SU-DHL-6 (cell line): ENCODE data around the gene IMPACT.

Source experiments
- H2AFZ ChIP-seq: fragments of 200-600 bp; sonication (generic); 2 replicates; pipeline ENCODE4 v1.6.1; 2014; ENCODE audit warnings: low read depth, mild to moderate bottlenecking, moderate library complexity, mixed read lengths, antibody characterized with exemption, low read length; ENCODE audit not compliant: severe bottlenecking
- H3F3A ChIP-seq: fragments of 200-600 bp; shearing (Covaris generic); 2 replicates; pipeline ENCODE4 v1.6.0; 2016; ENCODE audit warnings: antibody characterized with exemption, mild to moderate bottlenecking; ENCODE audit not compliant: insufficient read depth
- H3K27ac ChIP-seq: fragments of 200-600 bp; sonication (generic); 2 replicates; pipeline ENCODE4 v1.5.1; 2016; ENCODE audit warnings: low read depth, mild to moderate bottlenecking, low read length, moderate library complexity, mixed read lengths
- H3K27me3 ChIP-seq: fragments of 200-600 bp; sonication (generic), shearing (Covaris generic); 2 replicates; pipeline ENCODE4 v1.6.0; 2014; ENCODE audit warnings: mild to moderate bottlenecking, low read length
- H3K36me3 ChIP-seq: fragments of 200-600 bp; sonication (generic); 2 replicates; pipeline ENCODE4 v1.6.1; 2014; ENCODE audit warnings: mild to moderate bottlenecking, low read length, mixed read lengths
- H3K4me2 ChIP-seq: fragments of 300-600, 200-600 bp; shearing (Covaris generic), sonication (generic); 2 replicates; pipeline ENCODE4 v1.6.0; 2014; ENCODE audit warnings: low read length, low read depth, mild to moderate bottlenecking; ENCODE audit not compliant: poor library complexity, severe bottlenecking
- H3K4me3 ChIP-seq: fragments of 200-600 bp; sonication (generic); 2 replicates; pipeline ENCODE4 v1.5.1; 2014; ENCODE audit warnings: antibody characterized with exemption, low read length, mild to moderate bottlenecking, mixed read lengths; ENCODE audit not compliant: insufficient read depth, poor library complexity, severe bottlenecking
- H3K79me2 ChIP-seq: fragments of 200-600 bp; sonication (generic); 2 replicates; pipeline ENCODE4 v1.6.1; 2014; ENCODE audit warnings: mild to moderate bottlenecking, low read length, moderate library complexity; ENCODE audit not compliant: insufficient read depth
- H3K9ac ChIP-seq: fragments of 200-600 bp; sonication (generic); 2 replicates; pipeline ENCODE4 v1.7.0; 2014; ENCODE audit warnings: mild to moderate bottlenecking, low read length
- H3K9me2 ChIP-seq: fragments of 200-600 bp; sonication (generic); replicated peaks from 2 replicates; pipeline ENCODE4 v1.6.1; 2014; ENCODE audit warnings: low read length; ENCODE audit not compliant: insufficient read depth
- H3K9me3 ChIP-seq: fragments of 200-600 bp; sonication (generic); 2 replicates; pipeline ENCODE4 v1.6.1; 2014; ENCODE audit warnings: low read length, mixed read lengths; ENCODE audit not compliant: insufficient read depth
- H4K20me1 ChIP-seq: fragments of 200-600 bp; sonication (generic); 2 replicates; pipeline ENCODE4 v1.6.1; 2014; ENCODE audit warnings: low read depth, mild to moderate bottlenecking, antibody characterized with exemption, low read length, moderate library complexity, mixed read lengths
- CTCF ChIP-seq: fragments of 200-600 bp; sonication (generic); IDR thresholded peaks from one replicate; pipeline ENCODE4 v1.5.1; 2017; ENCODE audit warnings: antibody characterized with exemption, mild to moderate bottlenecking, low read length, moderate library complexity; ENCODE audit not compliant: insufficient read depth, poor library complexity, severe bottlenecking
- EZH2phosphoT487 ChIP-seq: fragments of 200-600 bp; sonication (generic), shearing (Covaris generic); conservative IDR thresholded peaks from 2 replicates; pipeline ENCODE4 v1.6.1; 2018; ENCODE audit warnings: mild to moderate bottlenecking, antibody characterized with exemption, low read length, moderate library complexity, mixed read lengths

IMPACT gene

DNA sequence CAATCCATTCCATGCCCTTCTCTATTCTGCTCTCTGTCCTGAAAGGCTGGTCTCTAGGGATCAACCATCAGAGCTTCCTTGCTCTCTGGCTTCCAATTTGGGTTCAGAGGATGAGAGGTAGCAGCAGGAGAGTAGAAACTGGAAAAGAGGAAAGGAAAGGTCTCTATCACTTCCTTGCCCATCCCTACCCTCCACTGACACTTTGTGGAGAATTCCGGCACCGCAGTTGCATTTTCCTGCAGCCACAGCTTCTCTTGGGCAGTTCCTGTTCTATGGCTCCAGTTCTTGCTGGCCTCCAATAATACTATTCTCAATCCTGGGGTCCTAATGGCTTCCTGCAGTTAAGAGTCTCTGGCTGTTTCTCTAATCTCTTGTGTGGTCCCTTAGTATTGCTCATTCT is 13.3 kb upstream of the IMPACT start:
- H2AFZ ChIP-seq: no peak overlapping the region

GRCh38 chr18:24414349-24415003 is 12.0 kb upstream of the IMPACT start:
- H3K79me2 ChIP-seq: no peaks in the 10 kb centered on the region
- no peak overlapping the region for H3K27ac ChIP-seq
- H2AFZ ChIP-seq: no peak overlapping the region
- H3K9me2 ChIP-seq: no peaks in the 10 kb centered on the region
- no peaks in the 10 kb centered on the region for H3K9me3 ChIP-seq
- TF ChIP-seq CTCF: no peak
- TF ChIP-seq EZH2phosphoT487: no peak
- no peak overlapping the region for H3K4me2 ChIP-seq
- H4K20me1 ChIP-seq: no peaks in the 10 kb centered on the region
- no peaks in the 10 kb centered on the region for H3F3A ChIP-seq
- no peak overlapping the region for H3K4me3 ChIP-seq
- no peak overlapping the region for H3K9ac ChIP-seq
- H3K27me3 ChIP-seq: no peaks in the 10 kb centered on the region
- H3K36me3 ChIP-seq: no peaks in the 10 kb centered on the region

More for the DNA sequence above, 13.3 kb upstream of the IMPACT start:
- Histone ChIP-seq H3K36me3 (no peaks in the 10 kb centered on the region), H3K9ac (no peak overlapping the region), H3K79me2 (no peaks in the 10 kb centered on the region), H3K27me3 (no peaks in the 10 kb centered on the region), H4K20me1 (no peaks in the 10 kb centered on the region), H3F3A (no peaks in the 10 kb centered on the region), H3K9me2 (no peaks in the 10 kb centered on the region), H3K9me3 (no peaks in the 10 kb centered on the region), H3K4me3 (no peak overlapping the region), H3K27ac (no peak overlapping the region), H3K4me2 (no peak overlapping the region)
- no peak for TF ChIP-seq EZH2phosphoT487
- TF ChIP-seq CTCF: no peak

GRCh38 chr18:24417480-24417879 is 9.0 kb upstream of the IMPACT start:
- Histone ChIP-seq H3K9ac (no peak overlapping the region), H2AFZ (no peak overlapping the region)
- TF ChIP-seq CTCF: no peak
- no peak for TF ChIP-seq EZH2phosphoT487

More at GRCh38 chr18:24417480-24417879, 9.0 kb upstream of the IMPACT start:
- H3K4me3 ChIP-seq: no peak overlapping the region
- H3K9me2 ChIP-seq: no peaks in the 10 kb centered on the region
- no peak overlapping the region for H3K4me2 ChIP-seq
- no peaks in the 10 kb centered on the region for H3K27me3 ChIP-seq
- no peaks in the 10 kb centered on the region for H4K20me1 ChIP-seq
- no peaks in the 10 kb centered on the region for H3K36me3 ChIP-seq
- H3K27ac ChIP-seq: no peak overlapping the region
- no peaks in the 10 kb centered on the region for H3K9me3 ChIP-seq
- no peaks in the 10 kb centered on the region for H3F3A ChIP-seq
- no peaks in the 10 kb centered on the region for H3K79me2 ChIP-seq
